ENCODE results near the gene LRP1.

LRP1 gene

GRCh38 chr12:57171668-57172067, 43.4 kb downstream of the LRP1 start:
- H3K4me1 Mint-ChIP-seq (ENCODE audit: low read depth), result peaks cover 9% of the 10 kb centered on the region
- no peak for DNase-seq
- no peaks in the 10 kb centered on the region for H3K27me3 Mint-ChIP-seq
- H3K27ac Mint-ChIP-seq, result no peak overlapping the region
- H3K4me3 Mint-ChIP-seq, result no peak overlapping the region
- H3K36me3 Mint-ChIP-seq (ENCODE audit: low read depth), result no peaks in the 10 kb centered on the region
- H3K9me3 Mint-ChIP-seq, result no peaks in the 10 kb centered on the region

- Mint-ChIP-seq H3K27me3 (no peaks in the 10 kb centered on the region), H3K36me3 (ENCODE audit: low read depth) (no peaks in the 10 kb centered on the region), H3K27ac (no peak overlapping the region), H3K9me3 (no peaks in the 10 kb centered on the region), H3K4me3 (no peak overlapping the region), H3K4me1 (ENCODE audit: low read depth) (no peaks in the 10 kb centered on the region)
- DNase-seq, result peak; percentile 45
Measured at GRCh38 chr12:57173089-57173488, 44.8 kb downstream of the LRP1 start.

GRCh38 chr12:57173683-57174082, 45.4 kb downstream of the LRP1 start:
- H3K27ac Mint-ChIP-seq, result no peak overlapping the region
- no peak for DNase-seq

GRCh38 chr12:57175428-57176138, 47.3 kb downstream of the LRP1 start:
- Mint-ChIP-seq H3K27me3 (no peaks in the 10 kb centered on the region), H3K27ac (no peak overlapping the region), H3K4me3 (no peak overlapping the region), H3K9me3 (no peaks in the 10 kb centered on the region), H3K4me1 (ENCODE audit: low read depth) (no peaks in the 10 kb centered on the region), H3K36me3 (ENCODE audit: low read depth) (no peaks in the 10 kb centered on the region)
- peak; percentile 60 for DNase-seq

More at GRCh38 chr12:57173683-57174082, 45.4 kb downstream of the LRP1 start:
- no peaks in the 10 kb centered on the region for H3K9me3 Mint-ChIP-seq
- H3K27me3 Mint-ChIP-seq, result no peaks in the 10 kb centered on the region
- H3K4me3 Mint-ChIP-seq, result no peak overlapping the region
- H3K4me1 Mint-ChIP-seq (ENCODE audit: low read depth), result no peaks in the 10 kb centered on the region
- no peaks in the 10 kb centered on the region for H3K36me3 Mint-ChIP-seq (ENCODE audit: low read depth)

- Mint-ChIP-seq H3K4me1 (ENCODE audit: low read depth) (no peaks in the 10 kb centered on the region), H3K27me3 (no peaks in the 10 kb centered on the region), H3K4me3 (no peak overlapping the region), H3K27ac (no peak overlapping the region), H3K36me3 (ENCODE audit: low read depth) (no peaks in the 10 kb centered on the region), H3K9me3 (no peaks in the 10 kb centered on the region)
- no peak for DNase-seq
Measured at GRCh38 chr12:57176139-57176477, 47.8 kb downstream of the LRP1 start.

GRCh38 chr12:57176846-57177245, 48.6 kb downstream of the LRP1 start:
- Mint-ChIP-seq H3K9me3 (no peaks in the 10 kb centered on the region), H3K27ac (no peak overlapping the region), H3K27me3 (no peaks in the 10 kb centered on the region), H3K4me3 (no peak overlapping the region), H3K36me3 (ENCODE audit: low read depth) (no peaks in the 10 kb centered on the region), H3K4me1 (ENCODE audit: low read depth) (no peaks in the 10 kb centered on the region)
- no peak for DNase-seq

- H3K36me3 Mint-ChIP-seq (ENCODE audit: low read depth), result no peaks in the 10 kb centered on the region
- H3K9me3 Mint-ChIP-seq, result no peaks in the 10 kb centered on the region
- no peaks in the 10 kb centered on the region for H3K4me1 Mint-ChIP-seq (ENCODE audit: low read depth)
- no peak overlapping the region for H3K4me3 Mint-ChIP-seq
- H3K27ac Mint-ChIP-seq, result no peak overlapping the region
- H3K27me3 Mint-ChIP-seq, result no peaks in the 10 kb centered on the region
- no peak for DNase-seq
Measured at GRCh38 chr12:57177354-57177753, 49.1 kb downstream of the LRP1 start.

- Mint-ChIP-seq H3K4me3 (no peak overlapping the region), H3K27ac (no peak overlapping the region), H3K9me3 (no peaks in the 10 kb centered on the region), H3K36me3 (ENCODE audit: low read depth) (no peaks in the 10 kb centered on the region), H3K27me3 (no peaks in the 10 kb centered on the region), H3K4me1 (ENCODE audit: low read depth) (peaks cover 1% of the 10 kb centered on the region)
- DNase-seq, result no peak
Measured at GRCh38 chr12:57178213-57178612, 49.9 kb downstream of the LRP1 start.

- peaks cover 1% of the 10 kb centered on the region for H3K4me1 Mint-ChIP-seq (ENCODE audit: low read depth)
- H3K27ac Mint-ChIP-seq, result no peak overlapping the region
- H3K27me3 Mint-ChIP-seq, result no peaks in the 10 kb centered on the region
- H3K9me3 Mint-ChIP-seq, result no peaks in the 10 kb centered on the region
- no peak overlapping the region for H3K4me3 Mint-ChIP-seq
- H3K36me3 Mint-ChIP-seq (ENCODE audit: low read depth), result no peaks in the 10 kb centered on the region
- DNase-seq, result no peak
Measured at GRCh38 chr12:57179331-57180086, 51.2 kb downstream of the LRP1 start.

GRCh38 chr12:57180321-57180989, 52.2 kb downstream of the LRP1 start:
- Mint-ChIP-seq H3K4me3 (no peak overlapping the region), H3K27me3 (no peaks in the 10 kb centered on the region), H3K27ac (no peak overlapping the region), H3K36me3 (ENCODE audit: low read depth) (no peaks in the 10 kb centered on the region), H3K4me1 (ENCODE audit: low read depth) (peaks cover 1% of the 10 kb centered on the region), H3K9me3 (no peaks in the 10 kb centered on the region)
- DNase-seq, result no peak

GRCh38 chr12:57181072-57181471, 52.8 kb downstream of the LRP1 start:
- no peaks in the 10 kb centered on the region for H3K36me3 Mint-ChIP-seq (ENCODE audit: low read depth)
- no peaks in the 10 kb centered on the region for H3K27me3 Mint-ChIP-seq
- H3K27ac Mint-ChIP-seq, result no peak overlapping the region
- no peak overlapping the region for H3K4me3 Mint-ChIP-seq
- no peaks in the 10 kb centered on the region for H3K9me3 Mint-ChIP-seq
- no peak for DNase-seq
- peaks cover 1% of the 10 kb centered on the region for H3K4me1 Mint-ChIP-seq (ENCODE audit: low read depth)

- Mint-ChIP-seq H3K36me3 (ENCODE audit: low read depth) (no peaks in the 10 kb centered on the region), H3K4me1 (ENCODE audit: low read depth) (peaks cover 1% of the 10 kb centered on the region), H3K4me3 (no peak overlapping the region), H3K27me3 (no peaks in the 10 kb centered on the region), H3K9me3 (no peaks in the 10 kb centered on the region), H3K27ac (no peak overlapping the region)
- DNase-seq, result no peak
Measured at GRCh38 chr12:57181561-57182155, 53.4 kb downstream of the LRP1 start.

- peak; percentile 88 for DNase-seq
- H3K4me3 Mint-ChIP-seq, result no peak overlapping the region
- no peaks in the 10 kb centered on the region for H3K36me3 Mint-ChIP-seq (ENCODE audit: low read depth)
- H3K27me3 Mint-ChIP-seq, result no peaks in the 10 kb centered on the region
- no peaks in the 10 kb centered on the region for H3K9me3 Mint-ChIP-seq
- peaks cover 1% of the 10 kb centered on the region for H3K4me1 Mint-ChIP-seq (ENCODE audit: low read depth)
- no peak overlapping the region for H3K27ac Mint-ChIP-seq
Measured at GRCh38 chr12:57182918-57183575, 54.8 kb downstream of the LRP1 start.

GRCh38 chr12:57183939-57184725, 55.8 kb downstream of the LRP1 start:
- DNase-seq, result no peak
- peaks cover 1% of the 10 kb centered on the region for H3K4me1 Mint-ChIP-seq (ENCODE audit: low read depth)
- H3K27me3 Mint-ChIP-seq, result no peaks in the 10 kb centered on the region
- H3K36me3 Mint-ChIP-seq (ENCODE audit: low read depth), result no peaks in the 10 kb centered on the region
- no peaks in the 10 kb centered on the region for H3K9me3 Mint-ChIP-seq
- H3K27ac Mint-ChIP-seq, result no peak overlapping the region
- H3K4me3 Mint-ChIP-seq, result no peak overlapping the region
